Measurements from ENCODE around the gene RAVER1.

RAVER1 gene

GRCh38 chr19:10317857-10318462 is 15.4 kb downstream of the RAVER1 start:
- DNase-seq (ENCODE audit: low spot score) = no peak

DNA sequence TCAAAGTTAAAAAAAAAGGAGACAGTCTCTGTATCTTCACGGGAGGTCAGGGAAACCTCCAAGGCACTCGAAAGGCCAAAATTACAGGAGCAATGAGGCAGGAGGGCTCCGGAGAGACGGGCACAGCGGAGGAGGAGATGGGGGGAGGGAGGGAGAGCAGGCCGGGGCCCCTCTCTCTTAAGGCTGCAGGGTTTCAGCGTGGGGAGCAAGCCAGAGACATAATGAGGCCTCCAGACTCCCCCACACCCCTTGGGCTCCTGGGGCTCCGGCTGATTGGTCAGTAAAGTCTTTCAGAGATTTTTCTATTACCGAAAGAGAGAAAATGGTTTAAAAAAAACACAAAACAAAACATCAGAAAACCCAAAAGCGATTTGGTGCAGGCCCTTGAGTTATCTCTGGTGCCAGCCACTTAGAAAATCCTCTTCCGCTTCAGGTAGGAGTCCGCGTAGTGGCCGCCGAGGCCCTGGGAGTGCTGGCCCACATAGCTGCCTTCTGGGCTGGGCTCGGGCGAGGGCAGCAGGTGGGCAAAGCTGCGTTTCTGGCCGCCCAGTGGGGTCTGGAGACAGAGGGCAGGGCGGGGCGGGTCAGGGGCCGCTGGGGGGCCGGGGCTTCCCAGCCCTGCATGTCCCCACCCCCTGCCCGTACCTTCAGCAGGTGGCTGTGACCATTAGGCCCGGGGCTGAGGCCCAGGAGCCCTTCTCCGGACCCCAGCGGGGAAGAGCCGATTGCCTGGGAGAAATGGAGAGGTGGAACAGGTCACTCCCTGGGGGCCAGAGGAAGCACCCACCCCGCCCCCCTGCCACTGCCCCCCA is 16.1 kb downstream of the RAVER1 start:
- no peak for DNase-seq (ENCODE audit: low spot score)

DNA sequence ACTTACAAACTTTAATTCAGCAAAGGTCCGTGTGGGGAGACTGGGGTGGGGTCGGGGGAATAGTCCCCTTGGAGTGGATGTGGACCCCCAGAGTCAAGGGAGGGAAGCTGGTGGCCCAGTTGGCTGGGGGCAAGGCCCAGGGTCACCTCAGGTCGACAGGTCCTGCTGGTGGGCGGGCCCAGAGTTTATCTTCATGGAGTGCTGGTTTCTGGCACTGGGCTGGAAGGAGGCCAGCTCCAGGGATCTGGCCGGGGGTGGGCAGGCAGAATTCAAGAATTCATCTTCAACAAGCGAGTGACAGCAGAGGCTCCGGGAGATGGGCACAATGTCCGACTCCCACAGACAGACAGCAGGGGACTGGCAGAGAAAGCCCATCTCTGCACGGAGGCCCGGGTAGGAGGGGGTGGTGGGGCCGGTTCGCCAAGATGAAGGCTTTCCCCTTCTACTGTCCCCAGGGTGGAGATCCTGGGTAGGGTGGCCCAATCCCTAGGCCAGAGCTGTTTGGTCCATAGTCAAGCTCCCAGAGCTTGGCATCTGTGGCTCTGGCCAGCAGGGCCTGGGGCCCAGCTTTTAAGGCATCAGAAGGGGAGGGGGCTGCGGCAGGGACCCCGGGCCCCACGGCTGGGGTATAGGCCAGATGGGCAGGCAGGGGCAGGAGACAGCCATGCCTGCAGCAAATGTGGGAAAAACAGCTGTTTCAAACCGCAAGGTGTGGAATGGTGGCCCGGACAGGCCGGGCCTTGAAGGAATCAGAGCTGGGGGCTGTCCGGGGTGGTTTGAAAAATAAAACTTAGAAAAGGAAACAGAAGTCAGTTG is 16.9 kb downstream of the RAVER1 start:
- DNase-seq (ENCODE audit: low spot score) = no peak

GRCh38 chr19:10315335-10316214 is 17.8 kb downstream of the RAVER1 start, which contains the start of gene FDX2:
Gene FDX2, minus strand, starts transcription at chr19:10316015. Its CDS starts 19 bp downstream, at chr19:10315996.
- peak; percentile 92 for DNase-seq (ENCODE audit: low spot score)

- no peak for DNase-seq (ENCODE audit: low spot score)
These were observed 23.9 kb downstream of the RAVER1 start, which contains the start of gene ZGLP1 for GRCh38 chr19:10309423-10309822. Gene ZGLP1, minus strand, starts transcription at chr19:10309815.

GRCh38 chr19:10306327-10306726 is 27.0 kb downstream of the RAVER1 start:
- DNase-seq (ENCODE audit: low spot score) = no peak

- DNase-seq (ENCODE audit: low spot score) = no peak
These were observed 28.1 kb downstream of the RAVER1 start for GRCh38 chr19:10305139-10305806.

- DNase-seq (ENCODE audit: low spot score) = no peak
These were observed 33.5 kb downstream of the RAVER1 start for GRCh38 chr19:10299545-10300458.

DNA sequence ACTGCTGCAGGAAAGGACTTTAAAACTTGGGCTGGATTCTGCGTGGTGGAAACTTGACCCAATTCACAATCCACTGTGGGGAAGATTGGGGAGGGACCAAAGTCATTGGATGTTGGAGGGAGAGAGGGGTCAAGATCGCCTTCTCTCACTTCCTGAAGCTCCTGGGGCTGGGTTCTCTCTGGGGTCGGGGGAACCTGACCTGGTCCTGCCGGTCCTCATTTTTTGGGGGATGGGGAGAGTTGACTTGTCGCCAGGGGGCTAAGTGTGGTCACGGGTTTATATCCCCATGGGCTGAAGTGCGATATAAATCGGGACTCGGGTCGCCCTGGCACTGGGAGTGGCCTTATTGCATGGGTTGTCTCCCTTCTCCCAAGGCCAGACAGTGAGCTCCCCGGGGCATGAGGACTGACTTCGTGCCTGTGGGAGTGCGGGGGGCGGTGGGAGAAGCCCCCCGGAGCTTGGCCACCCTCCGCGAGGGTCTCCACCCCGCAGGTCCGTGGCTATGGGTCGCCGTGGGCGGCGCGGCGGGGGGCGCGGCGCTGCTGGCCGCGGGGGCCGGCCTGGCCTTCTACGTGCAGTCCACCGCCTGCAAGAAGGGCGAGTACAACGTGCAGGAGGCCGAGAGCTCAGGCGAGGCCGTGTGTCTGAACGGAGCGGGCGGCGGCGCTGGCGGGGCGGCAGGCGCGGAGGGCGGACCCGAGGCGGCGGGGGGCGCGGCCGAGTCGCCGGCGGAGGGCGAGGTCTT is 37.3 kb downstream of the RAVER1 start:
- DNase-seq (ENCODE audit: low spot score) = no peak

- DNase-seq (ENCODE audit: low spot score) = no peak
These were observed 38.0 kb downstream of the RAVER1 start for GRCh38 chr19:10295305-10295846.

DNA sequence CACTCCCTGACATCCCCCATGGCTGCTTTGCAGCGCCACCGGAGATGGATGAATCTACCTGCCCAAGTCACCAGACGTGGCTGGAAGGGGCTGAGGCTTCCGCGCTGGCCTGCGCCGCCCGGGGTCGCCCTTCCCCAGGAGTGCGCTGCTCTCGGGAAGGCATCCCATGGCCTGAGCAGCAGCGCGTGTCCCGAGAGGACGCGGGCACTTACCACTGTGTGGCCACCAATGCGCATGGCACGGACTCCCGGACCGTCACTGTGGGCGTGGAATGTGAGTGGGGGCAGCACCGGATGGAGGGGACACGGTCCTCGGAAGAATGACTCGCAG is 39.0 kb downstream of the RAVER1 start:
- DNase-seq (ENCODE audit: low spot score) = no peak

DNA sequence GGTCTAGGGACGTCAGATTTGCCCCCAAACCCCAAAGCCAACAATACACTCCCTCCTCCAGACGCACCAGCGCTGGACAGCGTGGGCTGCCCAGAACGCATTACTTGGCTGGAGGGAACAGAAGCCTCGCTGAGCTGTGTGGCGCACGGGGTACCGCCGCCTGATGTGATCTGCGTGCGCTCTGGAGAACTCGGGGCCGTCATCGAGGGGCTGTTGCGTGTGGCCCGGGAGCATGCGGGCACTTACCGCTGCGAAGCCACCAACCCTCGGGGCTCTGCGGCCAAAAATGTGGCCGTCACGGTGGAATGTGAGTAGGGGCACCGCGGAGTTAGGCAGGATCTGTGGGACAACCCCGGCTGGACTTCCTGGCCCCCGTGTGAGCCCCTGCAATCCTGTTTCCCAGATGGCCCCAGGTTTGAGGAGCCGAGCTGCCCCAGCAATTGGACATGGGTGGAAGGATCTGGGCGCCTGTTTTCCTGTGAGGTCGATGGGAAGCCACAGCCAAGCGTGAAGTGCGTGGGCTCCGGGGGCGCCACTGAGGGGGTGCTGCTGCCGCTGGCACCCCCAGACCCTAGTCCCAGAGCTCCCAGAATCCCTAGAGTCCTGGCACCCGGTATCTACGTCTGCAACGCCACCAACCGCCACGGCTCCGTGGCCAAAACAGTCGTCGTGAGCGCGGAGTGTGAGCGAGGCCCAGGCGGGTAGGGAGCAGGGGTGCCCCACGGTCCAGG is 39.5 kb downstream of the RAVER1 start:
- DNase-seq (ENCODE audit: low spot score) = no peak

GRCh38 chr19:10292789-10293636 is 40.3 kb downstream of the RAVER1 start:
- DNase-seq (ENCODE audit: low spot score) = no peak

DNA sequence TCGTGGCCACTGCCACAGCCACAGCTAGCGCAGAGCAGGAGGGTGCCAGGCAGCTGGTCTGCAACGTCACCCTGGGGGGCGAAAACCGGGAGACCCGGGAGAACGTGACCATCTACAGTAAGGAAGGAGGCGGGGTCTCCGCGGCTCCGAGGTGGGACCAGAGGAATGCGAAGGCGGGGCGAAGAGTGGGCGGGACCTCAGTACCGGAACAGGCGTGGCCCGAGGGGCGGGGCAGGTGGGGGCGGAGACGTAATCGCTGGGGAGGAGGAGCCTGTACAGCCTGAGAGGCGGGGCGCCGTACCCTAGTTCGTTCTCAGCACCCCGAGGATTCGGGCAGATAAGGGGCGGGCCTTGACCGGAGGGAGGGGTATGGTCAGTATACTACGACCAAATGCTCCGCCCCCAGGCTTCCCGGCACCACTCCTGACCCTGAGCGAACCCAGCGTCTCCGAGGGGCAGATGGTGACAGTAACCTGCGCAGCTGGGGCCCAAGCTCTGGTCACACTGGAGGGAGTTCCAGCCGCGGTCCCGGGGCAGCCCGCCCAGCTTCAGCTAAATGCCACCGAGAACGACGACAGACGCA is 41.0 kb downstream of the RAVER1 start:
- DNase-seq (ENCODE audit: low spot score) = peak; percentile 79

- DNase-seq (ENCODE audit: low spot score) = no peak
These were observed 41.6 kb downstream of the RAVER1 start for GRCh38 chr19:10291554-10292205.

- DNase-seq (ENCODE audit: low spot score) = no peak
These were observed 42.3 kb downstream of the RAVER1 start for GRCh38 chr19:10290876-10291553.

Measured in activated CD4-positive, alpha-beta T cell treated with anti-CD3 and anti-CD28 coated beads, Interleukin-2, Interleukin-4, amounts not matched to agents 100 ng/mL and 50 ng/mL, durations not matched to agents 16 hours and 8 hours (primary cell).